GM19438 (cell line): ENCODE results near the gene HECTD1.
A peak's percentile ranks its signal among the peaks of the same experiment; 100 is the strongest.
"Not testable (repeated sequence)": the region's sequence is repeated elsewhere in the genome, so short reads cannot be mapped to it uniquely, and the experiment has no call there.

Source experiments
- ATAC-seq: cut with Tn5 transposase; IDR thresholded peaks from one replicate; pipeline ENCODE4 v1.9.1; 2021; ENCODE audit warnings: low read depth; ENCODE audit not compliant: unreplicated experiment

The HECTD1 gene

GRCh38 chr14:31106768-31107167 lies 100.8 kb downstream of the HECTD1 start:
- ATAC-seq: no peak

GRCh38 chr14:31097081-31097480 lies 110.5 kb downstream of the HECTD1 start:
- ATAC-seq: no peak

- ATAC-seq: no peak
Observed at GRCh38 chr14:31096255-31096654, 111.3 kb downstream of the HECTD1 start.

- not testable (repeated sequence) for ATAC-seq
Observed at GRCh38 chr14:31095817-31096216, 111.8 kb downstream of the HECTD1 start.

GRCh38 chr14:31093884-31094839 lies 113.4 kb downstream of the HECTD1 start:
- ATAC-seq: not testable (repeated sequence)

- no peak for ATAC-seq
Observed at GRCh38 chr14:31092160-31092708, 115.4 kb downstream of the HECTD1 start.

GRCh38 chr14:31090883-31091764 lies 116.5 kb downstream of the HECTD1 start:
- ATAC-seq: no peak

- not testable (repeated sequence) for ATAC-seq
Observed at GRCh38 chr14:31086466-31086865, 121.1 kb downstream of the HECTD1 start.

GRCh38 chr14:31085027-31085426 lies 122.6 kb downstream of the HECTD1 start:
- no peak for ATAC-seq

- peak; percentile 74 for ATAC-seq
Observed at GRCh38 chr14:31084385-31084784, 123.2 kb downstream of the HECTD1 start.

GRCh38 chr14:31083781-31084180 lies 123.8 kb downstream of the HECTD1 start:
- ATAC-seq: peak; percentile 26

GRCh38 chr14:31080484-31080883 lies 127.1 kb downstream of the HECTD1 start:
- no peak for ATAC-seq

GRCh38 chr14:31080056-31080455 lies 127.5 kb downstream of the HECTD1 start:
- no peak for ATAC-seq

- ATAC-seq: no peak
Observed at GRCh38 chr14:31078766-31079165, 128.8 kb downstream of the HECTD1 start.

GRCh38 chr14:31075144-31075543 lies 132.4 kb downstream of the HECTD1 start:
- ATAC-seq: no peak

GRCh38 chr14:31071151-31071550 lies 136.4 kb downstream of the HECTD1 start:
- ATAC-seq: no peak

GRCh38 chr14:31070431-31070830 lies 137.2 kb downstream of the HECTD1 start:
- no peak for ATAC-seq

- no peak for ATAC-seq
Observed at GRCh38 chr14:31069343-31069742, 138.2 kb downstream of the HECTD1 start.

GRCh38 chr14:31068235-31068634 lies 139.4 kb downstream of the HECTD1 start:
- ATAC-seq: no peak

- ATAC-seq: not testable (repeated sequence)
Observed at GRCh38 chr14:31062908-31063307, 144.7 kb downstream of the HECTD1 start.
